ENCODE measurements around the gene C1R. TPM values are rescaled to one million over a fixed set of nuclear protein-coding genes. Genes with fewer than 3 reads are reported as not detected.

Gene C1R
- total RNA-seq, 1 donor from 2014 or later: 3.3 TPM

DNA sequence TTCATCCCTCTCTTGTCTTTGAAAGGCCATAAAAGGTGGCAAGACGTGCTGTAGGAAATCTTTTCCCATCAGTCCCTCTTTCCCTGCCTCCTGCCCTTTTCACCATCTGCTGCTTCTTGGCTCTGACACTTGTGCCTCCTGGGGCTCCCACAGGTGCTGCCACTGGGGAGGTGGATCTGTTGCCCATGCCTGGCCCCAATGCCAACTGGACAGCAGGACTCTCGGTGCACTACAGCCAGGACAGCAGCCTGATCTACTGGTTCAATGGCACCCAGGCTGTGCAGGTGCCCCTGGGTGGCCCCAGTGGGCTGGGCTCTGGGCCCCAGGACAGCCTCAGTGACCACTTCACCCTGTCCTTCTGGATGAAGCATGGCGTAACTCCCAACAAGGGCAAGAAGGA lies 44.4 kb upstream of the C1R start:
- no peak overlapping the region for H2AFZ ChIP-seq (replicated peaks)
- no peaks in the 10 kb centered on the region for H3K9me3 ChIP-seq (ENCODE audit: low read depth)
- peaks cover 42% of the 10 kb centered on the region for H3K36me3 Mint-ChIP-seq
- peaks cover 3% of the 10 kb centered on the region for H3K27me3 ChIP-seq
- TF ChIP-seq, protein P1, sequence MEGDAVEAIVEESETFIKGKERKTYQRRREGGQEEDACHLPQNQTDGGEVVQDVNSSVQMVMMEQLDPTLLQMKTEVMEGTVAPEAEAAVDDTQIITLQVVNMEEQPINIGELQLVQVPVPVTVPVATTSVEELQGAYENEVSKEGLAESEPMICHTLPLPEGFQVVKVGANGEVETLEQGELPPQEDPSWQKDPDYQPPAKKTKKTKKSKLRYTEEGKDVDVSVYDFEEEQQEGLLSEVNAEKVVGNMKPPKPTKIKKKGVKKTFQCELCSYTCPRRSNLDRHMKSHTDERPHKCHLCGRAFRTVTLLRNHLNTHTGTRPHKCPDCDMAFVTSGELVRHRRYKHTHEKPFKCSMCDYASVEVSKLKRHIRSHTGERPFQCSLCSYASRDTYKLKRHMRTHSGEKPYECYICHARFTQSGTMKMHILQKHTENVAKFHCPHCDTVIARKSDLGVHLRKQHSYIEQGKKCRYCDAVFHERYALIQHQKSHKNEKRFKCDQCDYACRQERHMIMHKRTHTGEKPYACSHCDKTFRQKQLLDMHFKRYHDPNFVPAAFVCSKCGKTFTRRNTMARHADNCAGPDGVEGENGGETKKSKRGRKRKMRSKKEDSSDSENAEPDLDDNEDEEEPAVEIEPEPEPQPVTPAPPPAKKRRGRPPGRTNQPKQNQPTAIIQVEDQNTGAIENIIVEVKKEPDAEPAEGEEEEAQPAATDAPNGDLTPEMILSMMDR (IDR thresholded peaks at IDR 0.05): no peak
- TF ChIP-seq EZH2 (IDR thresholded peaks at IDR 0.05) (no peak), EZH2phosphoT487 (IDR thresholded peaks at IDR 0.05) (no peak)
- peaks cover 17% of the 10 kb centered on the region for H3K4me1 Mint-ChIP-seq
- no peaks in the 10 kb centered on the region for H3K79me2 ChIP-seq (ENCODE audit: low read depth)
- no peak for DNase-seq (ENCODE audit: low spot score)
- H3K4me3 ChIP-seq: no peak overlapping the region
- H3K4me2 ChIP-seq: no peak overlapping the region
- no peaks in the 10 kb centered on the region for H3K9me3 Mint-ChIP-seq
- peaks cover 7% of the 10 kb centered on the region for H3K27me3 Mint-ChIP-seq (ENCODE audit: insufficient read depth, low read depth)
- H3K4me1 ChIP-seq: peaks cover 2% of the 10 kb centered on the region
- peaks cover 1% of the 10 kb centered on the region for H3F3A ChIP-seq (ENCODE audit: low read depth)
- H3K27ac Mint-ChIP-seq: no peak overlapping the region
- no peaks in the 10 kb centered on the region for H4K20me1 ChIP-seq (ENCODE audit: low read depth)
- H3K9ac ChIP-seq: no peak overlapping the region
- H3K36me3 ChIP-seq: no peaks in the 10 kb centered on the region
- H3K27ac ChIP-seq: no peak overlapping the region
- no peak overlapping the region for H3K4me3 Mint-ChIP-seq

DNA sequence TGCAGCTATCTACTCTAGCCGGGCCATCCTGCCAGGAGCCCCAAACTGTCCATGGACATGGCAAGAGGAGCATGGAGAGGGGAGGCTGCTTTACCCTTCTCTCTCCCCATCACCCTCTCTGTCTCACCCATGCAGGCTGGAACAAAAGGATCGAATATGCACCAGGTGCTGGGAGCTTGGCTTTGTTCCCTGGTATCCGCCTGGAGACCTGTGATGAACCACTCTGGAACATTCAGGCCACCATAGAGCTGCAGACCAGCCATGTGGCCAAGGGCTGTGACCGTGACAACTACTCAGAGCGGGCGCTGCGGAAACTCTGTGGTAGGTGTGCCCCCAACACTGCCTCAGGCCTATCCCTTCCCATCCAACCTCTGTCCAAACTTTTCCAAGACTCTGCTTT lies 43.8 kb upstream of the C1R start:
- H3K27me3 Mint-ChIP-seq (ENCODE audit: insufficient read depth, low read depth): peaks cover 7% of the 10 kb centered on the region
- Histone ChIP-seq H4K20me1 (ENCODE audit: low read depth) (no peaks in the 10 kb centered on the region), H3K4me1 (peaks cover 4% of the 10 kb centered on the region), H3K36me3 (no peaks in the 10 kb centered on the region), H3K27ac (no peak overlapping the region), H3K4me2 (no peak overlapping the region), H3K9me3 (ENCODE audit: low read depth) (no peaks in the 10 kb centered on the region), H3K79me2 (ENCODE audit: low read depth) (no peaks in the 10 kb centered on the region), H3F3A (ENCODE audit: low read depth) (peaks cover 5% of the 10 kb centered on the region), H3K4me3 (no peak overlapping the region), H2AFZ (replicated peaks) (no peak overlapping the region), H3K27me3 (peaks cover 6% of the 10 kb centered on the region), H3K9ac (no peak overlapping the region)
- H3K9me3 Mint-ChIP-seq: no peaks in the 10 kb centered on the region
- DNase-seq (ENCODE audit: low spot score): no peak
- no peak overlapping the region for H3K27ac Mint-ChIP-seq
- peaks cover 39% of the 10 kb centered on the region for H3K36me3 Mint-ChIP-seq
- peaks cover 22% of the 10 kb centered on the region for H3K4me1 Mint-ChIP-seq
- H3K4me3 Mint-ChIP-seq: no peak overlapping the region
- TF ChIP-seq, protein P1 (IDR thresholded peaks at IDR 0.05): no peak
- TF ChIP-seq EZH2phosphoT487 (IDR thresholded peaks at IDR 0.05) (no peak), EZH2 (IDR thresholded peaks at IDR 0.05) (no peak)

DNA sequence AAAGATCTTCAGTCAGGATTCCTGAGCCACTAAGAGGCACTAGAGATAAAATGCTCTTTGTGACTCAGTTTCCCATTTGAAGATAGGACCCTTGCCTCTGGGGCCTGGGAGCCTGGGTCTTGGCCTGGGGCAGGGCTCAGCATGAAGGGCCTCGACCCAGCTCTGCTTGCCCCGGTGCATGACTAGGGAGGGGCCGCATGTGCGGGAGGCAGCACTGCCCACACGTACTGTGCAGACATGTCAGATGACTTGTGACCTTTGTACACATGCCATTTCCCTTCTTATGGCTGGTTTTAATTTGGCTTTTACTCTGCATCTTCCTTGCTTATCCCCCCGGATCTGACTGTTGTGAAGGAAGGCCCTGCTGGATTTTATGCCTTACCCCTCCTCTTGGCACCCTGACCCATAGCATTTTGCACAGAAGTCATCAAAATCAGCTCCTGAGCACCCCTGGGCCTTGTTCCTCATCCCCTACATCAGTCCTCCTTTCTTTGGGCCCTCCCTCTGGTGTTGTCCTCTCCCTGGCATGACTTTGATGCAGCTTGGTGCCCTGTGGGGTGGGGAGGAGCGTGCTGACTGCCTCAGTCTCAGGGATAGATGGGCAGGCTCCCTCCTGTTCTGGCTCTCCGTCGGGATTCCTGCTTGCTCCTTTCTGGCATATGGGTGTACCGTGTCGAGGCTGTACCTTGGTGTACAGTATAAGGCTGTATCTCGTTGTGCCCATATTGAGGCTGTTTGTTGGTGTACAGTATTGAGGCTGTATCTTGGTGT lies 42.3 kb upstream of the C1R start:
- no peak overlapping the region for H3K9ac ChIP-seq
- peaks cover 5% of the 10 kb centered on the region for H3F3A ChIP-seq (ENCODE audit: low read depth)
- no peak overlapping the region for H3K27ac ChIP-seq
- H3K27me3 Mint-ChIP-seq (ENCODE audit: insufficient read depth, low read depth): peaks cover 13% of the 10 kb centered on the region
- H3K9me3 ChIP-seq (ENCODE audit: low read depth): no peaks in the 10 kb centered on the region
- peaks cover 23% of the 10 kb centered on the region for H3K4me1 Mint-ChIP-seq
- peaks cover 8% of the 10 kb centered on the region for H3K27me3 ChIP-seq
- H2AFZ ChIP-seq (replicated peaks): no peak overlapping the region
- H3K36me3 ChIP-seq: no peaks in the 10 kb centered on the region
- H3K4me3 ChIP-seq: no peak overlapping the region
- H3K27ac Mint-ChIP-seq: no peak overlapping the region
- no peaks in the 10 kb centered on the region for H3K79me2 ChIP-seq (ENCODE audit: low read depth)
- H3K9me3 Mint-ChIP-seq: no peaks in the 10 kb centered on the region
- no peak overlapping the region for H3K4me2 ChIP-seq
- DNase-seq (ENCODE audit: low spot score): no peak
- H4K20me1 ChIP-seq (ENCODE audit: low read depth): no peaks in the 10 kb centered on the region
- peaks cover 6% of the 10 kb centered on the region for H3K4me1 ChIP-seq
- no peak overlapping the region for H3K4me3 Mint-ChIP-seq
- no peak for TF ChIP-seq EZH2phosphoT487 (IDR thresholded peaks at IDR 0.05)
- TF ChIP-seq, protein P1 (IDR thresholded peaks at IDR 0.05): no peak
- no peak for TF ChIP-seq EZH2 (IDR thresholded peaks at IDR 0.05)
- H3K36me3 Mint-ChIP-seq: peaks cover 34% of the 10 kb centered on the region

Measured in neural progenitor cell (in vitro differentiated cells).